Panc1 (cell line): ENCODE results near the gene C17orf75. TPM values are rescaled to one million over a fixed set of nuclear protein-coding genes. Genes with fewer than 3 reads are reported as not detected.

Experiments used
- ATAC-seq: fragments of 200-7000 bp; cut with Tn5 transposase; 2 replicates; pipeline ENCODE4 v1.9.1; 2020; ENCODE audit warnings: mild to moderate bottlenecking, moderate library complexity
- BruUV-seq: library from RNA; stranded (reverse); fragments of 400-500 nt; replicated peaks from 2 replicates; lab custom pipeline; 2021; lab: Mats Ljungman, UMichigan
- CTCF ChIA-PET: fragments of 300-600 bp; sonication (Branson Sonifier 250); formaldehyde crosslinking; loops from one replicate; lab custom pipeline; 2022; ENCODE audit warnings: antibody characterized with exemption; lab: Charles Lee
- POLR2A ChIA-PET: fragments of 300-600 bp; sonication (Branson Sonifier 250); formaldehyde crosslinking; loops from one replicate; lab custom pipeline; 2022; ENCODE audit warnings: antibody characterized with exemption; lab: Charles Lee
- DNase-seq: peaks from one replicate; pipeline ENCODE4 v3.0.0-alpha.2; 2010; ENCODE audit warnings: low read depth, low spot score
- H3K27ac ChIP-seq: 2 replicates; pipeline ENCODE4 v1.5.1; 2011; ENCODE audit warnings: mild to moderate bottlenecking, low read length, inconsistent platforms
- H3K27me3 ChIP-seq: fragments of 200-500 bp; sonication (Bioruptor generic); 2 replicates; pipeline ENCODE4 v1.6.0; 2014; ENCODE audit warnings: low read length, inconsistent platforms; ENCODE audit not compliant: control insufficient read depth, insufficient read depth
- H3K36me3 ChIP-seq: fragments of 200-500 bp; sonication (Bioruptor generic); 2 replicates; pipeline ENCODE4 v1.5.1; 2014; ENCODE audit warnings: inconsistent platforms, mild to moderate bottlenecking, low read length, moderate library complexity; ENCODE audit not compliant: control insufficient read depth, insufficient read depth
- H3K4me1 ChIP-seq: 2 replicates; pipeline ENCODE4 v1.5.1; 2011; ENCODE audit warnings: inconsistent platforms, mild to moderate bottlenecking, low read length, moderate library complexity; ENCODE audit not compliant: control insufficient read depth, insufficient read depth
- H3K4me3 ChIP-seq, 2 experiments: 2 replicates each; pipeline ENCODE4 v1.5.1; 2011 to 2012; ENCODE audit warnings: low read depth in 2 of 2, low read length in 2 of 2, mild to moderate bottlenecking in 2 of 2, inconsistent platforms in 1 of 2, moderate library complexity in 1 of 2
- H3K9me3 ChIP-seq: fragments of 200-500 bp; sonication (Bioruptor generic); 2 replicates; pipeline ENCODE4 v1.5.1; 2014; ENCODE audit warnings: low read depth, mild to moderate bottlenecking, inconsistent platforms, low read length, moderate library complexity; ENCODE audit not compliant: control insufficient read depth, insufficient read depth
- CTCF ChIP-seq: fragments of 450-650 bp; IDR thresholded peaks from 2 replicates; pipeline ENCODE4 v1.5.1; 2017; ENCODE audit warnings: mild to moderate bottlenecking
- POLR2AphosphoS5 ChIP-seq: IDR thresholded peaks from 2 replicates; pipeline ENCODE4 v1.6.1; 2012; ENCODE audit warnings: mild to moderate bottlenecking, low read depth, low read length, moderate library complexity
- REST ChIP-seq, 2 experiments: IDR thresholded peaks; 2 replicates each; pipeline ENCODE4 v1.6.1; 2011 to 2012; ENCODE audit warnings: low read depth in 2 of 2, control low read depth in 1 of 2, low read length in 1 of 2, mild to moderate bottlenecking in 1 of 2, moderate library complexity in 1 of 2; ENCODE audit not compliant: insufficient read depth in 1 of 2
- SIN3A ChIP-seq: IDR thresholded peaks from 2 replicates; pipeline ENCODE4 v1.6.1; 2012; ENCODE audit warnings: low read depth, mild to moderate bottlenecking, low read length, moderate library complexity, borderline replicate concordance; ENCODE audit not compliant: insufficient read depth
- TCF7L2 ChIP-seq: IDR thresholded peaks from 2 replicates; pipeline ENCODE4 v1.6.1; 2011; ENCODE audit warnings: mild to moderate bottlenecking, low read depth, low read length, inconsistent platforms
- in situ Hi-C: cut with HindIII; loops from 2 replicates; pipeline ENCODE4 v1.10.0; 2016; ENCODE audit warnings: low sequenced_read_pairs, low pct_unique_long_range_greater_than_20kb
- intact Hi-C: fragments of 100-400 bp; cut with micrococcal nuclease; formaldehyde crosslinking; loops from one replicate; pipeline ENCODE4 v1.10.0; 2022; ENCODE audit not compliant: unreplicated experiment
- total RNA-seq: library from RNA; stranded (reverse); gene quantifications from one replicate; pipeline ENCODE4 v1.2.1, GENCODE V29; 2021; ENCODE audit not compliant: unreplicated experiment

The C17orf75 gene
- total RNA-seq, 1 experiment from 2014 or later = 31.6 TPM

- CTCF ChIA-PET = no interaction called here
Observed at GRCh38 chr17:32335046-32335445, 6.9 kb downstream of the C17orf75 start.

GRCh38 chr17:32333187-32333586 is 8.8 kb downstream of the C17orf75 start:
- no peak for TF ChIP-seq CTCF
- no peak for TF ChIP-seq SIN3A
- no peak for TF ChIP-seq REST (IDR thresholded peaks at IDR 0.05; ENCODE audit: insufficient read depth in 1 of 2, low read depth in 2 of 2, low read length in 1 of 2)
- TF ChIP-seq TCF7L2 = no peak
- TF ChIP-seq POLR2AphosphoS5 = no peak
- Histone ChIP-seq H3K4me3 (no peak overlapping the region), H3K9me3 (no peaks in the 10 kb centered on the region), H3K27ac (no peak overlapping the region), H3K4me1 (no peaks in the 10 kb centered on the region), H3K36me3 (peaks cover 5% of the 10 kb centered on the region), H3K27me3 (no peaks in the 10 kb centered on the region)
- intact Hi-C loops (no loop called here), in situ Hi-C loops (no loop called here)
- no TSS peak for BruUV-seq
- ChIA-PET CTCF (no interaction called here), POLR2A (interaction anchor here (0.6 kb wide), 1 partner anchor 57 kb away, joined by 4 read pairs; no protein-coding TSS in a partner anchor)
- DNase-seq (no peak), ATAC-seq (no peak)

More at GRCh38 chr17:32335046-32335445, 6.9 kb downstream of the C17orf75 start:
- Histone ChIP-seq H3K36me3 (peaks cover 5% of the 10 kb centered on the region), H3K4me3 (no peak overlapping the region), H3K4me1 (no peaks in the 10 kb centered on the region), H3K9me3 (no peaks in the 10 kb centered on the region), H3K27me3 (no peaks in the 10 kb centered on the region), H3K27ac (no peak overlapping the region)
- in situ Hi-C loops (no loop called here), intact Hi-C loops (no loop called here)
- ATAC-seq (no peak), DNase-seq (no peak)
- BruUV-seq = no TSS peak
- POLR2A ChIA-PET = interaction anchor here (0.6 kb wide), 1 partner anchor 733 kb away, joined by 10 read pairs; no protein-coding TSS in a partner anchor
- TF ChIP-seq TCF7L2 = no peak
- no peak for TF ChIP-seq POLR2AphosphoS5
- TF ChIP-seq CTCF = no peak
- TF ChIP-seq REST (IDR thresholded peaks at IDR 0.05; ENCODE audit: insufficient read depth in 1 of 2, low read depth in 2 of 2, low read length in 1 of 2) = no peak
- TF ChIP-seq SIN3A = no peak
